Choroid plexus epithelial cell (primary cell): Measurements from ENCODE around the gene TK2.

Experiments
- DNase-seq: peaks from one replicate; pipeline ENCODE4 v3.0.0-alpha.2; 2010; ENCODE audit warnings: low read depth
- H3K4me3 ChIP-seq: 2 replicates; pipeline ENCODE4 v1.5.1; 2011; ENCODE audit warnings: low read depth, mild to moderate bottlenecking, control low read depth, low read length, moderate library complexity
- CTCF ChIP-seq: conservative IDR thresholded peaks from 2 replicates; pipeline ENCODE4 v1.5.1; 2011; ENCODE audit warnings: low read depth, mild to moderate bottlenecking, control low read depth, inconsistent platforms, low read length, moderate library complexity

TK2 gene

GRCh38 chr16:66458292-66458691 is 91.6 kb downstream of the TK2 start:
- no peak for TF ChIP-seq CTCF
- H3K4me3 ChIP-seq, result no peak overlapping the region
- DNase-seq, result no peak
